PC-3 (cell line): ENCODE results near the gene ZSCAN1. TPM values are rescaled to one million over a fixed set of nuclear protein-coding genes. Genes with fewer than 3 reads are reported as not detected.

ENCODE experiments used
- ATAC-seq: fragments of 200-7000 bp; cut with Tn5 transposase; 2 replicates; pipeline ENCODE4 v1.9.1; 2020; ENCODE audit warnings: mild to moderate bottlenecking, moderate library complexity
- BruUV-seq: library from RNA; stranded (reverse); fragments of 400-500 nt; replicated peaks from 2 replicates; lab custom pipeline; 2021; lab: Mats Ljungman, UMichigan
- CTCF ChIA-PET: fragments of 300-600 bp; sonication (Branson Sonifier 250); formaldehyde crosslinking; loops from one replicate; lab custom pipeline; 2022; ENCODE audit warnings: antibody characterized with exemption; lab: Charles Lee
- POLR2A ChIA-PET: fragments of 300-600 bp; sonication (Branson Sonifier 250); formaldehyde crosslinking; loops from one replicate; lab custom pipeline; 2022; ENCODE audit warnings: antibody characterized with exemption; ENCODE audit not compliant: unreplicated experiment; lab: Charles Lee
- DNase-seq: peaks from one replicate; pipeline ENCODE4 v3.0.0-alpha.2; 2015
- H2AFZ ChIP-seq: fragments of 300-600 bp; sonication (generic); 2 replicates; pipeline ENCODE4 v1.6.0; 2016; ENCODE audit warnings: antibody characterized with exemption, low read length
- H3F3A ChIP-seq: fragments of 300-600 bp; sonication (generic); one replicate; pipeline ENCODE4 v1.6.0; 2017; ENCODE audit warnings: antibody characterized with exemption, low read length, control low read depth, mild to moderate bottlenecking; ENCODE audit not compliant: unreplicated experiment
- H3K27ac ChIP-seq: fragments of 300-600 bp; sonication (generic); 2 replicates; pipeline ENCODE4 v1.5.1; 2016; ENCODE audit warnings: mild to moderate bottlenecking, low read length
- H3K27me3 ChIP-seq: fragments of 300-600 bp; sonication (generic); 2 replicates; pipeline ENCODE4 v1.6.1; 2016; ENCODE audit warnings: low read length, mixed read lengths
- H3K36me3 ChIP-seq: fragments of 300-600 bp; sonication (generic); 2 replicates; pipeline ENCODE4 v1.6.1; 2016; ENCODE audit warnings: low read depth, mixed run types, low read length, mixed read lengths
- H3K4me1 ChIP-seq: fragments of 300-600 bp; sonication (generic); 2 replicates; pipeline ENCODE4 v1.5.1; 2016; ENCODE audit warnings: low read length; ENCODE audit not compliant: insufficient read depth
- H3K4me2 ChIP-seq: fragments of 300-600 bp; sonication (generic); 2 replicates; pipeline ENCODE4 v1.6.0; 2016; ENCODE audit warnings: low read length
- H3K4me3 ChIP-seq: fragments of 300-600 bp; sonication (generic); 2 replicates; pipeline ENCODE4 v1.5.1; 2016; ENCODE audit warnings: mild to moderate bottlenecking, low read length, mixed read lengths
- H3K79me2 ChIP-seq: fragments of 300-600 bp; sonication (generic); 2 replicates; pipeline ENCODE4 v1.6.1; 2017; ENCODE audit warnings: low read length, mixed read lengths
- H3K9ac ChIP-seq: fragments of 300-600 bp; sonication (generic); 2 replicates; pipeline ENCODE4 v1.6.0; 2016; ENCODE audit warnings: mild to moderate bottlenecking, low read length
- H3K9me2 ChIP-seq: fragments of 300-600 bp; sonication (generic); replicated peaks from 2 replicates; pipeline ENCODE4 v1.6.1; 2016; ENCODE audit warnings: mixed run types, low read length, mixed read lengths
- H3K9me3 ChIP-seq: fragments of 300-600 bp; sonication (generic); 2 replicates; pipeline ENCODE4 v1.6.1; 2016; ENCODE audit warnings: low read length, mixed read lengths
- H4K20me1 ChIP-seq: fragments of 300-600 bp; sonication (generic); 2 replicates; pipeline ENCODE4 v1.6.1; 2016; ENCODE audit warnings: low read length, mixed read lengths
- EZH2 ChIP-seq: fragments of 300-600 bp; sonication (generic); IDR thresholded peaks from one replicate; pipeline ENCODE4 v1.6.1; 2017; ENCODE audit warnings: antibody characterized with exemption, mild to moderate bottlenecking, low read length; ENCODE audit not compliant: unreplicated experiment
- EZH2phosphoT487 ChIP-seq: fragments of 300-600 bp; sonication (generic); IDR thresholded peaks from 2 replicates; pipeline ENCODE4 v1.6.1; 2018; ENCODE audit warnings: mild to moderate bottlenecking, antibody characterized with exemption, low read length, borderline replicate concordance
- intact Hi-C: fragments of 100-400 bp; cut with micrococcal nuclease; formaldehyde crosslinking; loops from 2 replicates; pipeline ENCODE4 v1.9.0; 2023
- total RNA-seq: library from RNA; depleted of rRNA; stranded (reverse); fragments of >200 nt; gene quantifications from 2 replicates; pipeline ENCODE4 v1.2.3, GENCODE V29; 2014
- TF ChIP-seq, protein P1 (sequence below): fragments of 300-600 bp; sonication (generic); conservative IDR thresholded peaks from 2 replicates; pipeline ENCODE4 v1.5.1; 2017; ENCODE audit warnings: antibody characterized with exemption, low read depth, mild to moderate bottlenecking, low read length

The ZSCAN1 gene
- total RNA-seq, 1 experiment from 2014 or later: not detected

DNA sequence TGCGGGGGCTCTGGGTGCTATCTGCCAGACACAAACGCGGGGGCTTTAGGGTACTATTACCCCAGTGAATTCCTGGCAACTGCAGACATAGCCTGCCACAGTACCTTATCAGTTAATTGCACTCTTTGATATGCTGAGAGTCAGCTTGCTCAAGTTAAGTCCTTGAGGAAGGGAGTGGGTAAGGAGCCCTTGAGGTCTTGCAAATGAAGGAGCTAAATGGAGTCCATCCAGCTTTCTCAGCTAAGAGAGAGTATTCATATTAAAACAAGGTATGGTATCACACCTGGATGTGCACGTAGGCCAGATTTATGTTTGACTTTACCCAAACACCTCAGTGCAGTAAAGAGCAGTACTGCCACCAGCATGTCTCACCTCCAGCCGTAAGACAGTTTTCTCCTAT lies 19.7 kb upstream of the ZSCAN1 start:
- H3K4me1 ChIP-seq: no peaks in the 10 kb centered on the region
- H3K9ac ChIP-seq: no peak overlapping the region
- POLR2A ChIA-PET: no interaction called here
- no peaks in the 10 kb centered on the region for H4K20me1 ChIP-seq
- H3K36me3 ChIP-seq: peaks cover 4% of the 10 kb centered on the region; the same call in 1 of the 2 replicates
- no peak overlapping the region for H2AFZ ChIP-seq
- no peaks in the 10 kb centered on the region for H3K9me2 ChIP-seq
- intact Hi-C loops: no loop called here
- H3F3A ChIP-seq: no peaks in the 10 kb centered on the region
- H3K4me3 ChIP-seq: no peak overlapping the region
- CTCF ChIA-PET: no interaction called here
- H3K27me3 ChIP-seq: no peaks in the 10 kb centered on the region
- H3K4me2 ChIP-seq: no peak overlapping the region
- DNase-seq (no peak), ATAC-seq (no peak)
- TF ChIP-seq EZH2: no peak
- TF ChIP-seq EZH2phosphoT487: no peak
- TF ChIP-seq, protein P1, sequence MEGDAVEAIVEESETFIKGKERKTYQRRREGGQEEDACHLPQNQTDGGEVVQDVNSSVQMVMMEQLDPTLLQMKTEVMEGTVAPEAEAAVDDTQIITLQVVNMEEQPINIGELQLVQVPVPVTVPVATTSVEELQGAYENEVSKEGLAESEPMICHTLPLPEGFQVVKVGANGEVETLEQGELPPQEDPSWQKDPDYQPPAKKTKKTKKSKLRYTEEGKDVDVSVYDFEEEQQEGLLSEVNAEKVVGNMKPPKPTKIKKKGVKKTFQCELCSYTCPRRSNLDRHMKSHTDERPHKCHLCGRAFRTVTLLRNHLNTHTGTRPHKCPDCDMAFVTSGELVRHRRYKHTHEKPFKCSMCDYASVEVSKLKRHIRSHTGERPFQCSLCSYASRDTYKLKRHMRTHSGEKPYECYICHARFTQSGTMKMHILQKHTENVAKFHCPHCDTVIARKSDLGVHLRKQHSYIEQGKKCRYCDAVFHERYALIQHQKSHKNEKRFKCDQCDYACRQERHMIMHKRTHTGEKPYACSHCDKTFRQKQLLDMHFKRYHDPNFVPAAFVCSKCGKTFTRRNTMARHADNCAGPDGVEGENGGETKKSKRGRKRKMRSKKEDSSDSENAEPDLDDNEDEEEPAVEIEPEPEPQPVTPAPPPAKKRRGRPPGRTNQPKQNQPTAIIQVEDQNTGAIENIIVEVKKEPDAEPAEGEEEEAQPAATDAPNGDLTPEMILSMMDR: no peak
- peaks cover 37% of the 10 kb centered on the region for H3K9me3 ChIP-seq
- H3K79me2 ChIP-seq: no peaks in the 10 kb centered on the region
- no TSS peak for BruUV-seq
- H3K27ac ChIP-seq: no peak overlapping the region

DNA sequence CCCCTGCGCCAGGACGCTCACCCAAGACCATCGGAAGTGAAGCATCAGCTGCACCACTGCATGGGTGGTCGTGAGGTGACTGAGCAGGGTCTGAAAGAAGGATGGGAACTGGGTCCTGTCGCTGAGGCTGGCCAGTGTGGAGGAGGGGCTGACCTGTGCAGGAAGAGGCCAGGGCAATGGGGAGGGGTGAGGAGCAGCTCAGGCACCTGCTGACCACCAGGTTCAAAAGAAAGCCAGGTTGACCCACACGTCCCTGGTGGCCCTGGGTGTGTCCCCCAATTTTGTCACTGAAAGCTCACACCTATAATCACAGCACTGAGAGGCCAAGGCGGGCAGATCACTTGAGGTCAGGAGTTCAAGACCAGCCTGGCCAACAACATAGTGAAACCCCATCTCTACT lies 13.7 kb upstream of the ZSCAN1 start:
- peaks cover 62% of the 10 kb centered on the region for H3K9me3 ChIP-seq
- ChIA-PET CTCF (no interaction called here), POLR2A (no interaction called here)
- no peak for ATAC-seq
- H3K4me3 ChIP-seq: no peak overlapping the region
- no peak overlapping the region for H3K27ac ChIP-seq
- no TSS peak for BruUV-seq
- H3F3A ChIP-seq: no peaks in the 10 kb centered on the region
- H3K36me3 ChIP-seq: no peaks in the 10 kb centered on the region; the same call in 1 of the 2 replicates
- no peaks in the 10 kb centered on the region for H3K79me2 ChIP-seq
- H4K20me1 ChIP-seq: no peaks in the 10 kb centered on the region
- no peak overlapping the region for H3K9ac ChIP-seq
- TF ChIP-seq EZH2phosphoT487: no peak
- TF ChIP-seq, protein P1: no peak
- TF ChIP-seq EZH2: no peak
- H2AFZ ChIP-seq: no peak overlapping the region
- intact Hi-C loops: no loop called here
- H3K27me3 ChIP-seq: no peaks in the 10 kb centered on the region
- H3K9me2 ChIP-seq: no peaks in the 10 kb centered on the region
- H3K4me2 ChIP-seq: no peak overlapping the region
- H3K4me1 ChIP-seq: no peaks in the 10 kb centered on the region
- no peak for DNase-seq

DNA sequence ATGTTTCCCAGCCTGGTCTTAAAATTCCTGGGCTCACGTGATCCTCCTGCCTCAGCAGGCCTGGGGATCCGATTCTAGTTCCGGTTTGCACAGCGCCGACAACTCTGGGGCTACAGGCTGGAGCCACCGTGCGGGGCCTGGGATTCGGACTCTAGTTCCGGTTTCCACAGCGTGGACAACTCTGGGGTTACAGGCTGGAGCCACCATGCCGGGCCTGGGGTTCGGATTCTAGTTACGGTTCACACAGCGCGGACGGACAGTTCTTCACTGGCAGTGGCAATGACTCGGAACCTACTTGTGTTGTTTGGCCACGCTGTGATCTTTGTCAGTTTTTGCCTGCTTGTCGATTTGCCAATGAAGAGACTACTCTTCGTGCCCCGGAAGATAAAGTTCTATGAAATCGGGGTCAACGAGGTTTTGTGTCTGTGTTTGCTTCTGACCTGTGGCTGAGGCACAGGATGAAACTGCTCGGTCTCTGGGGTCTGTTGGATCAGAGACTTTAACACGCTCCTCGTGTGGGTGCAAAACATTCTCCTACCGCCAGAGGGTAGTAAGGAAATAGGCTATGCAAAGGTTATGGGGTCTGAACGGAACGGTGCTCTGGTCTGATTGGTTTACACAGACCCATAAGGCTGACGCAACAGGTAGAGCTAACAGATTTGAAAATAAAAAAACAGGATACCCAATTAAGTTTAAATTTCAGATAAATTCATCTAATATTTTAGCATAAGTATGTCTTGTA lies 12.1 kb upstream of the ZSCAN1 start:
- ATAC-seq (no peak), DNase-seq (no peak)
- POLR2A ChIA-PET: no interaction called here
- Histone ChIP-seq H4K20me1 (no peaks in the 10 kb centered on the region), H3K9me3 (peaks cover 63% of the 10 kb centered on the region), H3K4me2 (no peak overlapping the region), H3K27ac (no peak overlapping the region), H3K27me3 (no peaks in the 10 kb centered on the region), H3K36me3 (no peaks in the 10 kb centered on the region; the same call in 1 of the 2 replicates), H3K79me2 (no peaks in the 10 kb centered on the region), H3K9me2 (no peaks in the 10 kb centered on the region), H3K4me3 (no peak overlapping the region), H2AFZ (no peak overlapping the region), H3K4me1 (no peaks in the 10 kb centered on the region), H3F3A (no peaks in the 10 kb centered on the region), H3K9ac (no peak overlapping the region)
- TF ChIP-seq, protein P1: peak; percentile 29; the same call in 1 of the 2 replicates
- TF ChIP-seq EZH2phosphoT487: no peak
- intact Hi-C loops: no loop called here
- CTCF ChIA-PET: no interaction called here
- no TSS peak for BruUV-seq
